Stimulated activated CD8-positive, alpha-beta memory T cell treated with anti-CD3 and anti-CD28 coated beads, Interleukin-7, amount 100 ng/mL, for 1 hour (primary cell): ENCODE results near the gene RTL9.
"Not testable (repeated sequence)": the region's sequence is repeated elsewhere in the genome, so short reads cannot be mapped to it uniquely, and the experiment has no call there.

Experiments
- DNase-seq, 2 donors: peaks; one replicate each; pipeline ENCODE4 v3.0.0-alpha.2; 2020; ENCODE audit warnings: low read depth in 2 of 2

The RTL9 gene

DNA sequence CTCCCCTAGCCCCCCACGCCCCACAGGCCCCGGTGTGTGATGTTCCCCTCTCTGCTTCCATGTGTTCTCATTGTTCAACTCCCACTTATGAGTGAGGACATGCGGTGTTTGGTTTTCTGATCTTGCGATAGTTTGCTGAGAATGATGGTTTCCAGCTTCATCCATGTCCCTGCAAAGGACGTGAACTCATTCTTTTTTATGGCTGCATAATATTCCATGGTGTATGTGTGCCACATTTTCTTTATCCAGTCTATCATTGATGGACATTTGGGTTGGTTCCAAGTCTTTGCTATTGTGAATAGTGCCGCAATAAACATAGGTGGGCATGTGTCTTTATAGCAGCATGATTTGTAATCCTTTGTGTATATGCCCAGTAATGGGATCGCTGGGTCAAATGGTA is 47.6 kb downstream of the RTL9 start:
- DNase-seq = not testable (repeated sequence)

- DNase-seq = no peak
Measured at GRCh38 chrX:110406822-110407221, 48.2 kb downstream of the RTL9 start.

DNA sequence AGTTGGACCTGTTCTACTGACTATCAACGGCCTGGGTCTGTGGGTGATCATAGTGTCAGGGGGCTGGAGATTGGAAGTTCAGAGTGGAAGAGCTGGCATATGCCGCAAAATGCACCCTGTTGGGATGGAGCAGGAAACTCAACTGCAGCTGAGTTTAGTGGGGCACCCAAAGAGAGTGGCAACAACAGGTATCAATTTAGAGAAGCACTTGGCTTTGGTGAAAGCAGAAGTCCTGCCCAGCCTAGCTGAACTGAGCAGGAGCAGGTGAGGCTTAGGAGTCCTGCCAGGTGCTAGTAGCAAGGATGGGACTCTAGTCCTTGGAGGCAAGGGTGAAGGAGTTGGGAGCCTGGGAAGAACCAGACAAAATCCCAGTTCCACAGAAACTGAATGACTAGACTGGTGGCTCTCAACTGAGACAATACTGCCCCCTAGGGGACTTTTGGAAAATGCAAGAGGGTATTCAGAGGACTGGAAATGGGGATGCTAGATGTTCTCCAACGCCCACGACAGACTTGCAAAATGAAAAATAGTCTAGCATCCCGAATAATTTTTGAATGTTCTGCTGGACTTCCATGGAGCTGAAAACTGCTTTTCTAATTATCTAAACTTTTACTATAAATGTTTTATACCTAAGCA is 49.4 kb downstream of the RTL9 start:
- DNase-seq = peak in 1 of 2 donors; percentile 3
